ENCODE measurements around the gene LYRM2.
"Not testable (repeated sequence)": the region's sequence is repeated elsewhere in the genome, so short reads cannot be mapped to it uniquely, and the experiment has no call there.

LYRM2 gene

DNA sequence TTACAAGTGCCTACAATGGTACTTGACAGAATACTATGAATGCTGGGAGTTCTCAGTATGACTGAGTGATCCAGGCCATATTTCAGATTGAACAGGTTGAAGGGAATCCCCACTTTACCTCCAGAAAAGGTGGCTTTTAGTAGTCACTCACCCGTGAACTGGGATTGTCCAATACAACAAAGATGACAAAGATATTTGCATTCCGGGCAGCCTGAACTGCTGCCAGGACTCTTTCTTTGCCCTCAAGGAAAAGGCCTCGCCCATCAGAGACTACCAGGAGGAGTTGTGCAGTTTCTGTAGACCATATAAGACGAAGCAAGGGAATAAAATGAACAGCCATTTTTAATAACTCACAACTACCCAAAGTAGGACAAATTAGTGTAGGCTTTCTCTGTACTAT is 6.3 kb upstream of the LYRM2 start:
- DNase-seq, result no peak

DNA sequence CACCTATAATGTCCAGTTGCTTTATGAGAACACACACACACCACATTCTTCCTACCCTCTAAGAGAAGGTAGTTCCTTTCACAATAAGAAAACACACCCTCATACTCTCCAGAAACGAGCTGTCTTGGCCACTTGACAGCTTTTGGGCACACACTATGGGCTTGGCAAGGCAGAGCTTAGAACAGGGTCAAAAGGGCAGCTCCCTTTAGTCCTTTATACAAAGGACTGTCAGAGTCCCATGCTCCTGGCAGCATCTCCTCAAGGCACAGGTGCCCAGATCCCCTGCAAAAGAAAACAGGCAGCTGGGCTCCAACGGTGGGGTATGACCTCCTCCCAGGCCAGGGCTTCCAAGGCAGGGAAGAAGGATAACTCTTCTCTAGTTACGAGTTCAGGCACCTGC is 4.9 kb upstream of the LYRM2 start:
- no peak for DNase-seq

DNA sequence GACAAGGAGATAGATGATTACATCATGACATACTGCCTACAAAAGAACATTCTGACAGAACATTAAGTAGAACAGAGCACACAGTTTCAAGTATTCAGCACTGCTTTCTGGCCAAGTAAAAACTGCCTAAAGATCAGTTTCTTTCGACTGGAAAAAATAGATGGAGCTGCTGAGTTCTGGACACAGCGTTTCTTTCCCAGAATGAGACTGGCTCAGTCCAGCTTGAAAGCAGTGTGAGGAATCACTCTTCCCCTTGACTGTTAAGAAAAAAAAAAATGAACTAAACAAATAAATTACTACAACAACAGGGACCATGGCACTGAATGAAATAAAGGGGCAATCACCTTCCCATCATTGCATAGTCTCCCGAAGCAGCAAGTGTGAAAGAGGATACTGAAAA is 4.4 kb upstream of the LYRM2 start:
- DNase-seq, result no peak

DNA sequence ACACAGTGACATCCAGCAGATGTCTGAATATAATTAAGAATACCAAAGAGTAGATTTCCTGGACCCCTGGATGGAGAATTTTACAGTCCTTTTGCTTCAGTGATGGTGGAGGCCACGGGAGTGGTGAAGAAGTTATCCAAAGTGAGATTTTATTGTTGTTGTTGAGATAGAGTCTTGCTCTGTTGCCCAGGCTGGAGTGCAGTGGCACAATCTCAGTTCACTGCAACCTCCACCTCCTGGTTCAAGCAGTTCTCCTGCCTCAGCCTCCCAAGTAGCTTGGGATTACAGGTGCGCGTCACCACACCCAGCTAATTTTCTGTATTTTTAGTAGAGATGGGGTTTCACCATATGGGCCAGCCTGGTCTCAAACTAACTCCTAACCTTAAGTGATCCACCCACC is 3.0 kb upstream of the LYRM2 start:
- not testable (repeated sequence) for DNase-seq

DNA sequence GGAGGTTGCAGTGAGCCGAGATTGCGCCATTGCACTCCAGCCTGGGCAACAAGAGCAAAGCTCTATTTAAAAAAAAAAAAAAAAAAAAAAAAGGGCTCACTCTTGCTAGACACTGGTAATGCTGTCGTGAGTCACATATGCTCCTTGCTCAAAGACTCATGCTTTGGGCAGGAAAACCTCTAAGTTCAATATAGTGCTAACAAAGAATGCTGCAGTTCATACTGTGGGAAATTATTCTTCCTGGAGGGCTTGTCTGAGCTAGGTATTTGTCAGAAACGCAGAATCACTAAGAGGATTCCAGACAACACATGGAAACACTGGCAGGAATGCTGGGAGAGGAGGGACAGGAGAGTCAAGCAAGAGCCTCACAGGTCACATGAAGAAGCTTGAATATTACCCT is 2.3 kb upstream of the LYRM2 start:
- no peak for DNase-seq

DNA sequence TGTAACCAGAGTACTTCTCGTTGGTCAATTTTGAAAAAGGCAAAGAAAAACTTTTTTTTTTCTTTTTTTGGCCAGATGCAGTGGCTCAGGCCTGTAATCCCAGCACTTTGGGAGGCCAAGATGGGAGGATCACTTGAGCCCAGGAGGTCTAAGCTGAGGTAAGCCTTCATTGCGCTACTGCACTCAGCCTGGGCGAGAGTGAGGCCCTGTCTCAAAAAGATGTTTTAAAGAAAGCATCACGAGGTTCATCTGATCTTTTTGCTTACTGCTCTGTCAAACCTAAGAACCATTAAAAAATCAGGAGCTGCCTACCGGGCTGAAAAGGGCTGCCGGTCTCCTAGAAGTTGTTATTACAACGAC is 607 bp downstream of the LYRM2 start:
- DNase-seq, result no peak

DNA sequence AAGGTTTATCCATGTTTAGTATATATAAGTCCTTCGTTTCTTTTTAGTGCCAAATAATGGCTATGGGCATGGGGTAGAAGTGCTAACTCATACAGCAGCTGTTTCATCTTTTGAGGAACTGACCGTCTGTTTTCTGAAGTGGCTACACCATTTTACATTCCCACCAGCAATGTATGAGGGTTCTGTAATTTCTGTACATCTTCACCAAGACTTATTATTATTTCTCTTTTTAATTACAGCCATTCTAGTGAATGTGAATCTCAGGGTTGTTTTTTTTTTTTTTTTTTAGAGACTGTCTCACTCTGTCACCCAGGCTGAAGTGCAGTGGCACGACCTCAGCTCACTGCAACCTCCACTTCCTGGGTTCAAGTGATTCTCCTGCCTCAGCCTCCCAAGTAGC is 2.1 kb downstream of the LYRM2 start:
- not testable (repeated sequence) for DNase-seq

DNA sequence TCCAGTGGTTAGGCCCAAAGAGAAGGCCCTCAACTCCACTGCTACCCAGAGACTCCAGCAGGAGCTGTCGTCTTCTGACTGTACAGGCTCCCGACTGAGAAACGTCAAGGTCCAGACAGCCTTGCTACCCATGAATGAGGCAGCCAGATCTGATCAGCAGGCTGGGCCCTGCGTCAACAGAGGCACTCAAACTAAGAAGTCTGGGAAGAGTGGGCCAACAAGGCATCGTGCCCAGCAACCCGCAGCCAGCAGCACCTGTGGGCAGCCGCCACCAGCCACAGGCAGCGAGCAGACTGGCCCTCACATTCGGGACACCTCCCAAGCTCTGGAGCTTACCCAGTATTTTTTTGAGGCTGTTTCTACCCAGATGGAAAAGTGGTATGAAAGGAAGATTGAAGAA is 8.1 kb downstream of the LYRM2 start:
- no peak for DNase-seq

DNA sequence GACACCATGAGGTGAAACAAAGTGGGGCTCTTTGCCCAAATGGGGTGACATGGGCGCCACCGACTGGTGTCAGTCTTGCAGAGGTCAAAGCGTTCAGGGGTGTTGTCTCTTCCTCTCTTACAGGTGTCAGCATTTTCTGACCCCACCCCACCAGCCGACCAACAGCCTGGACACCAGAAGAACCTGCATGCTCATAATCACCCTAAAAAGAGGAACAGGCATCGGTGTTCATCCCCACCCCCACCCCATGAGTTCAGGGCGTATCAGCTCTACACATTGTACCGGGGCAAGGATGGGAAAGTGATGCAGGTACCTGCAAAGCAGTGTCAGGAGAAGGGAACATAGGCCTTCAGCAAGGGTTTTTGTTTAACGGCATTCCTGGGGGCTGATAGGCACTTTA is 14.8 kb downstream of the LYRM2 start:
- DNase-seq, result no peak

DNA sequence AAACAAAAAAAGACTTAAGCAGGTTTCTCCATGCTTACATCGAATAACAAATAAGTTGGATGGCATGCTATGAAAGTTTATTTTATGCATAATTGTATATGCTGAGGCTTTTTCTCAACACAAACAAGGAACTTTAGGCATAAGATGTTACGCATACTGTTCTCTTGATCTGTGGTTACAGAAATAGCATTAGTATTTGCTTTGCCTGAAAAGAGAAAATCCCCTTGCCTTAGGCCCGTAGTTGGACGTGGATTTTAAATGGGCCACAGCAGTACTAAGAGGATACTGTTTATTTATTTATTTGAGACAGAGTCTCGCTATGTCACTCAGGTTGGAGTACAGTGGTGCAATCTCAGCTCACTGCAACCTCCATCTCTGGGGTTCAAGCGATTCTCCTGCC is 19.0 kb downstream of the LYRM2 start:
- no peak for DNase-seq

DNA sequence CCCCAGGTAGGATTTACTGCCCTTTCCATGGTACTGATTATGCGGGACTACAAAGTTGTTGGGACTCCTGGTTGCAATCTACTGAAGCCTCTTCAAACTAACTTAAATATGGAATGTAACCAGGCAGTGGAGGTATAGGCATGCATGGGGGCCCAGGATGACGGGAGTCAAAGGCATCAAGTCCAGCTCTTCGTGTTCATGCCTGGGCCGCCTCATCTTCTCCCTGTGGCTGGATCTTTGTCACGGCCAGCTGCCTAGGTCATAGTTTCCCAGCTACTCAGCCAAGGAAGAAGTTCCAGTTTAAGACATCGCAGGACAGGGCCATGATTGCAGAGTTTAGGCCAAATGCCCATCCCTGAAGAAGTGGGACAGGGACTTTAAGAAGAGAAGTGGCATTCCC is 20.5 kb downstream of the LYRM2 start:
- DNase-seq, result no peak

DNA sequence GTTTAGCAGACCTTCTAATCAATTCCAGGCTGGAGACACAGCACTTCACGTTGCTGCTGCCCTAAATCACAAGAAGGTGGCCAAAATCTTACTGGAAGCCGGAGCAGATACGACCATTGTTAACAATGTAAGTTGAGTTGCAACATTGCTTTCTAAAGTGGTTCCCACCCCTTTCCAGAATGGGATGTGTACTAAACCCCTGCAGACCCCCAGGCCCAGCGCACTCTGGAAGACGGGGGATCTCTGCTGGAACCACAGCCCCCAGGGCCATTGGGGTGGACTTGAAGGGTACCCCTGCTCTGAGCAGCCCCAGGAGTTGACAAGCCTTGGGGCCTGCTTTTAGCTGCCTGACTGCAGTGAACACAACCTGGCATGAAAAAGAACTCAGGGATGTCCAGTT is 22.0 kb downstream of the LYRM2 start:
- DNase-seq, result no peak

DNA sequence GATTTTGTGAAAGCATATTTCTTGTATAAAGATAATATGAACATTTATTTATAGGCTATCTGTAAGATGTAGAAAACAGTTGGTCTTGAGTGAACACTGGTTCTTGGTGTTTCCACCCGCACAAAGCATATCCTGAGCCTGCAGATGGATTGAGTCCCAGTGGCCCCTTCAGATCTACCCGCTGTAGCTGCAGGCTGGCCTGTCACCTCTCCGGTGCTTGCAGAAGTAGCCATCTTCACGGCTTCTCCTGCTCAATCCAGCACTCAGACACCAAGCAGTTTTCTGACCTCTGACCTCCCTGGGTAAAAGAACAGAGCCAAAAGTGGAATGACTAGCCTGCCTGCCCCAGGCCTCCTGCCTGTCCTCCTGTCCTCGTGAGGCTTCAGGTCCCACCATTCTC is 22.7 kb downstream of the LYRM2 start:
- no peak for DNase-seq

DNA sequence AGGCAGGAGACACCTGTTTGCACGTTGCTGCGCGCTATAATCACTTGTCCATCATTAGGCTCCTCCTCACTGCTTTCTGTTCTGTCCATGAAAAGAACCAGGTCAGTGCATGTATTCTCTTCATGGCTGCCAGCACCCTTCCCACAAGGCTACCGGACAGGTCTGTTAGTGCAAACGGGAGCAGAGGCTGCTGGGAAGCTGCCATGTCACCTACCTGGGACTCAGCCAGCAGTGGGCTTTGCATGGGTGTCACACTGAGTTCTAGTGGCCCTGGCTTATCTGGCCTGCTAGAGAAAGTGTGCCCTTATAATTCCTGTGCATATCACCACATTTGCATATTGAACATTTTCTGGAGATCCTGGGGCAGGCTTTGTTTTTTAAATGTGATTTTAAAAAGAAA is 24.8 kb downstream of the LYRM2 start:
- no peak for DNase-seq

DNA sequence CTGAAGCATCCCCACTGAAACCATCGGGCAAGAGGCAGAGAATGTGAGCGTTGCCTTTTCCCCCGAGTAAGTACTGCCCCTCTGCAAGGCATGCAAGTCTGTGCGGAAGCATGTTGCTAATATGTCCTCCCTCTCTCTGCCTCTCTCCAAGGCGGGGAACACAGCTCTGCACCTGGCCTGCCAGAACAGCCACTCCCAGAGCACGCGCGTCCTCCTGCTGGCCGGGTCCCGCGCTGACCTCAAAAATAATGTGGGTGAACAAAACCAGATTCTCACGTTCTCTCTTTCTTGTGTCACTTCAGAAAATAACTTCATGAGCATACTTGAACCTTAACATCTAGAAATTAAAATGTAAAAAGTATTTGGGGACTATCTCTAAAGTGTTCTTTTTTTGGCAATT is 26.4 kb downstream of the LYRM2 start:
- no peak for DNase-seq

DNA sequence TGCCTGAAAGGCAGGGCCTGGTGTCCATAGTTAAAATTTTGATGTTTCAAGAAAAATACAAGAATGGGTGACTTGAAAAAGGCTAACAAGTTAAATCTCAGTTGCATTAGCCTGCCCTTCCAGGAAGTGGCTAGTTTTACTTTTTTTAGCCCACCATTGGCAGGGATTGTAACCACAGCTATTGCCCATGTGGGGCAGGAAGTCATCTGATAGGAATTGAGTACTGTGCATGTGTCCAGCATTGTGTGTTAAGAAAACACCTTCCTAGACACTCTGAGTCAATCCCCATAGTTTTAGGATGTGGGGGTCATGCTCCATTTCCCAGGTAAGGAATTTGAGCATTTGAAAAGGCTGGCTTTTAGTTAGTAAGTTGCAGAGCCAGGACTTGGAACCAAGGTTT is 26.9 kb downstream of the LYRM2 start:
- no peak for DNase-seq

DNA sequence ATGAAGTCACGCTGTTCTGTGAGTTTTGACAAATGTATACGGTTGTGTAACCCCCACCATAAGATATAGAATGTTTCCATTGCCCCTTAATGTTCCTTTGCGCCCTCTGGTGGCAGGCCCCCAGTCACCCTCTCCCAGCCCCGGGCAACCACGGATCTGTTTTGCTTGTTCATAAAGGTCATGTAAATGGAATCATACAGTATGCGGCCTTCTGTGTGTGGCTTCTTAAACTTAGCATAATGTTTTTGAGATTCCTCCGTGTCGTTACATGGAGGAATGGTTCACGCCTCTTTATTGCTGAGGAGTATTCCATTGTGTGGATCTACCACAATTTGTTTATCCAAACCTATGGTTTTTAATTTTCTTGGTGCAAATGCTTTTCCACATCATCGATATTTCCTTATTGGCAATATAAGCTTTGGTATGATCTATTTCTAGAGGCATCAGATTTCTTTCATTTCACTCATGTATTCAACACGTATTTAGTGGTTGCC is 28.4 kb downstream of the LYRM2 start:
- peak; percentile 57 for DNase-seq

DNA sequence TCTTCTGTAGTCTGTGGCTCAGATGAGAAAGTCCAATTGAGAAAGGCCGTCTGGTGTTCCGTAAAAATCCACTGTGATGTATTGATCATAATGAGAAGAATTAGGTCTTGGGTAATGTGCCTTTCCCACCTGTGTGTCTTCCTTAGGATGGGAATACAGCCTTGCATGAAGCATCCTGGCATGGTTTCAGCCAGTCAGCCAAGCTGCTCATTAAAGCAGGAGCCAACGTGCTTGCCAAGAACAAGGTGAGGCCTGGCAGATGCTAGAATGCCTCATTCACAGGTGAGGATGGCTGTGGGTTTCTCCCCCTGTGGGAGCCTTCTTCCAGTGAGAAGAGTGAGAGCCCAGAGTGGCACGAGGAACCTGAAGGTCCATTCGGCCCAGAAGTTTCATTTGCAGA is 32.7 kb downstream of the LYRM2 start:
- DNase-seq, result no peak

DNA sequence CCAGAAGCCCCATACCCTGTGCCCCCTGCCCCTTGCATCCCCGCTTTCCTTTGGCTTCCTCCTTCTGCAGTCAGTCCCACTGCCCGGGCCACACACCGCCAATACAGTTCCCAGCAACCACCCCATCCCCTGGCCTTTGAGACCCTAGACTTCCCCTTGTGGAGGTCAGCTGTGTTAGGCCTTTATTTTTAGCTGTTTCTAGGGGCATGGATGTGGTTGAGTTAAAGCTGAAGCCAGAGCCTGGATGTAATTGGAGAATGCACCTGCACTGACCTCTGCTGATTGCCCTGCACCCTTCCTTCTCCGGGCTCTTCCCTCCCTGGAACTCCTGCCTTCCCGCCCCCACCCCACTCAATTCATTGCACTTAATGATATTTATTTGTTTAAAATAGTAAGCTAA is 33.9 kb downstream of the LYRM2 start:
- DNase-seq, result no peak

DNA sequence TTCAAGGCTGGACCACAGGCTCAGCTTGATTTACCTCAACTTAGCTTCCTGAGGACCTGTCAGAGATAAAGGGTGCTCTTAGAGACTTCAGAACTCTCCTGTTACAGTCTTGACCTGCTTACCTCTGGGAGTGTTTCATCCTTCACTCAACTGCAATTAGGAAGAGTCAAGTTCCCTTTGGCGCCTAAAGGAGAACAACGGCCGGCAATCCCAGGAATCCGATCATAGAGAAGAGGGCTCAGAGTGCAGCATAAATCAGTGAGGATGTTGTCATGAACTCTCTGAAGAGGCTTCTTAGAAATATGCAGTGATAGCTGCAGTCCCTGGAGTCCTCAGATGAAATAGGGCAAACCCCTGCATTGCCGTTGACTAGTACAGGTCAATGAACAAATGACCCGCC is 36.4 kb downstream of the LYRM2 start:
- DNase-seq, result no peak

DNA sequence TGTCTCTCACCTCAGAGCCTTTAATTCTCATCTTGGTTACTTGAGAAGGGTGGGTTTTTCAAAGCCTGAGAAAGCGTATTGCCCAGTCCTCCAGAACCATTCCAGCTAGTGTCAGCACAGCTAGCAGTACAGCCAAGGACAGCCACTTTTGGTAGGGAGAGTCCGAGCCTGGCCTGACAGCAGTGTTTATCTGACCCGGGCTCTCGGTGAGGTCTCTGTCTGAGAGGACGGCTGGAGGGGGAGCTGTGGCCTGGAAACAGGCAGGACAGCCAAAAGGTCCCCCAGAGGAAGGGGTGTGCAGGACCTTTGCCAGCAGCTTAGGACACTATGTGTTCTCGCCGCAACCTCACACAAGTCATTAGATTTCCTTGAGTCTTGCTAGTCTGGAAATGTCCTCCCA is 38.8 kb downstream of the LYRM2 start:
- DNase-seq, result no peak

DNA sequence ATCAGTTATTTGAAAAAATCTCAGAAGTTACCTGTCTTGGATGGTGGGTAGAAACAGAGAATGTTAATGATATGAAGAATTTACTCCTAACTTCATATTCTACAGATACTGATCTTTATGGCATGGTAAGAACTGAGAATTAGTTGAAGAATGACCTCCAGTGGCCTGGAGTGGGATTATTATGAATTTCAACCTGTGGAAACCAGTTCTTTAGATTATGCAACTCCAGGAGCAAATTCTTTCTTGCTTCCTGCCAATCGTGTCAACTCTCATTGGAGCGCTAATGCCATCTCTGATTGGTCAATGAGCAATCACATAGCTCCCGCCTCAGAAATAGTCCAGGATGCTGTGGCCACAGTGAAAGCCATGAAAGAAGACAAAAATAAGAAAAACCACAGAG is 40.6 kb downstream of the LYRM2 start:
- DNase-seq, result no peak

DNA sequence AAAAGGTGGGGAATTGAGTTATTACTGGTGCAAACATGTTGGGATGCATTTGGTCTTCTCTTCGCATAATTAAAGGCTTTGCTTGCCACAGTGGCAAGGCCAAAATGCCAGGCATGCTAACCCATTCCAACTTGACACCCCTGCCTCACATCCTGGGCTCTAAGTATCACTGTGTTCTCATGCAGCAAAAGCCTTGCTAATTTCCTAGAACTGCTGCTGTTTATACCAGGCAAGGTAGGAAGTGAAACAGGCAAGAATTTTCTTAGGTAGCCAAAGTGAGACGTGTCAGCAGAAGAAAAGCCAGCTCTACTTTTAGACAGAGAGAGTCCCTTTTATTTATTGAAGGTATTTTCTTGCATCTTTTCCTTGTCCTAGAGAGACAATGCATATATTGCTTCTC is 41.2 kb downstream of the LYRM2 start:
- no peak for DNase-seq

DNA sequence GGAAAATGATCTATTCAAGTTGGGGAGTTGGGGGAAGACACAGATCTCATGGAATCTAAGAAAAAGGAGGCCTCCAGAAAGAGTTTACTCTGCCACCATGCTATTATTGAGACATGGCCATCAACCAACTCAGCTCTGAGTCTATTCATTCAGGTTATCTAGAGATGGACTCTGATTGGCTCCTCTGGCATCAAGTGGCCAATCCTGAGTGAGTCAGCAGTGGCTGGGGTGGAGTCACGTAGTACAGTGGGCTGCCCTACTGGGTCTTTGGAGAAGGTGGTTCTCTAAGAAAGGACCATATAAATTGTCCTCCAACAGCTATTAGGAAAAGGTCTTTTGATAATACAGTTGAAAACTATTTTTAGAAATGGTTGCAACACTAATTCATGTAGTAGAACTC is 42.1 kb downstream of the LYRM2 start:
- DNase-seq, result no peak

DNA sequence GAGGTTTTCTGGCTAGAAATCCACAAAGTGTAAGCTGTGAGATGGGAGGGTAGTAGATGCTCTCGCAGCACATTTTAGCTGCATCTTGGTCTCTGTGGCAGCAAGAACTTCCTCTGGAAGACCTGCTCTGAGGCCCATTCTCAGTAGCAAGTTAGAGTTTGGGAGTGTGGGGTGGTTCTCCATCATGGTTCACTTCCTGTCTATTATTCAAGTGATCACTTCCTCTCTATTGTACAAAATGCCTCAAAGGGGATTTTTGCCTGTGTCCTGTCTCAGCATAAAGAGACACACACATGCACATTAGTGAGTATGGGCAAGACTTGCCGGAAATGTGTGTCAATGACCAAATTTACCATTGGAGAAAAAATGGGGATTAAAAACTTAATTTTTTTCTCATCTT is 42.5 kb downstream of the LYRM2 start:
- DNase-seq, result no peak

DNA sequence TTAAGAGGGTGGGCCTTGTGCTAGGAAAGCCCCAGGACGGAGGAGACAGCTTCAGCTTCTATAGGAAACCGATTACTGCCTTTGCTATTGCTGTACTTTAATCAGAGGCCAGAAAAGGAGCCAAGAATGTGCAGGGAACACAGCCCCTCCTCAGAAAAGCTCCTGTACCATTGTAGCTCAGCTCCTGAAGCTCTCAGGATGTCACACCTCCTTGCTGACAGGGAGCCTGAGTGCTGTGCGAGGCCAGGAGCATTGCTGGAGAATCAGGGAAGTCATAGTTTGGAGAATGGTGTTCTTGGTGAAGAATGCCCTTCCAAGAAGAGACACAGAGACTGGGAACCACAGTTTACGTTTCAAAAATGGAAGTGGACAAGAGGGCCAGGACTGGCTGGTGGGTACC is 46.8 kb downstream of the LYRM2 start:
- no peak for DNase-seq
